Thyroid gland (tissue), 4 donors: ENCODE data around the gene MTHFR.

Source experiments
- POLR2A ChIP-seq, 2 donors: fragments of 450-650 bp; IDR thresholded peaks; one replicate each; pipeline ENCODE4 v1.6.1; 2017; ENCODE audit warnings: antibody characterized with exemption in 2 of 2, mild to moderate bottlenecking in 2 of 2, moderate library complexity in 1 of 2
- TF ChIP-seq, protein P1 (sequence below), 6 experiments: fragments of 200-600 bp in 3 of 6; fragments of 450-650 bp in 3 of 6; sonication (generic) in 3 of 6; IDR thresholded peaks; one replicate each; pipeline ENCODE4 v1.5.1; 2016 to 2019; ENCODE audit warnings: antibody characterized with exemption in 6 of 6, mild to moderate bottlenecking in 2 of 6, inconsistent platforms in 1 of 6, moderate library complexity in 1 of 6

GRCh38 chr1:11847667-11848372 is 42.1 kb upstream of the MTHFR start, which contains the start of gene NPPA:
- TF ChIP-seq, protein P1, sequence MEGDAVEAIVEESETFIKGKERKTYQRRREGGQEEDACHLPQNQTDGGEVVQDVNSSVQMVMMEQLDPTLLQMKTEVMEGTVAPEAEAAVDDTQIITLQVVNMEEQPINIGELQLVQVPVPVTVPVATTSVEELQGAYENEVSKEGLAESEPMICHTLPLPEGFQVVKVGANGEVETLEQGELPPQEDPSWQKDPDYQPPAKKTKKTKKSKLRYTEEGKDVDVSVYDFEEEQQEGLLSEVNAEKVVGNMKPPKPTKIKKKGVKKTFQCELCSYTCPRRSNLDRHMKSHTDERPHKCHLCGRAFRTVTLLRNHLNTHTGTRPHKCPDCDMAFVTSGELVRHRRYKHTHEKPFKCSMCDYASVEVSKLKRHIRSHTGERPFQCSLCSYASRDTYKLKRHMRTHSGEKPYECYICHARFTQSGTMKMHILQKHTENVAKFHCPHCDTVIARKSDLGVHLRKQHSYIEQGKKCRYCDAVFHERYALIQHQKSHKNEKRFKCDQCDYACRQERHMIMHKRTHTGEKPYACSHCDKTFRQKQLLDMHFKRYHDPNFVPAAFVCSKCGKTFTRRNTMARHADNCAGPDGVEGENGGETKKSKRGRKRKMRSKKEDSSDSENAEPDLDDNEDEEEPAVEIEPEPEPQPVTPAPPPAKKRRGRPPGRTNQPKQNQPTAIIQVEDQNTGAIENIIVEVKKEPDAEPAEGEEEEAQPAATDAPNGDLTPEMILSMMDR (IDR thresholded peaks at IDR 0.05): no peak
- no peak for TF ChIP-seq POLR2A (IDR thresholded peaks at IDR 0.05)
